Measurements from ENCODE around the gene PHF21A.

- TF ChIP-seq POLR2A (IDR thresholded peaks at IDR 0.05) (no peak), CTCF (IDR thresholded peaks at IDR 0.05) (no peak)
Observed at GRCh38 chr11:45937916-45938315, 183.3 kb downstream of the PHF21A start.

Measured in uterus (tissue), 2 donors.